GM18498 (cell line): ENCODE results near the gene FBXO8.

Source experiments
- ATAC-seq: cut with Tn5 transposase; IDR thresholded peaks from one replicate; pipeline ENCODE4 v1.9.1; 2021; ENCODE audit warnings: mild to moderate bottlenecking, moderate library complexity; ENCODE audit not compliant: unreplicated experiment

The FBXO8 gene

DNA sequence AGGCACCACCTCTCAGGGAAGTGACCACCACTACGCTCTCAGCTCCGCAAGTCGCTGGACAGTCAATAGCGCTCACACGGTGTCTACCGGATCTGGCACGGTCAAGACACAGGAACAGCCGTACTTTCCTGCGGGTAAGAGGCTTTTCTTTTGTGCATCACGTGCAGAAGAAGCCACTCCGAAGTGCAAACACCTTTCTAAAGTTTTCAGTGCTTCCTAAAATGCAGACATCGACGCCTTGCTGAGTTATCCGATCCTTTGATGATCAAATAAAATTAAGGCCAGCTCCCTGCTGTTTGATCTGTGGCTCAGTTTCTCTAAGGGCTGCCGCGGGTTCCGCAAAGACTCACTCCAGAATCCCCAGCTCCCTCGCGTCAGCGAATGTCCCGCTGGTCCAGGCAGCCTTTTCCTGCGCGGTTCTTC, 71.8 kb downstream of the FBXO8 start:
- ATAC-seq: no peak

- no peak for ATAC-seq
Measured at GRCh38 chr4:174210952-174211490, 72.4 kb downstream of the FBXO8 start.

- ATAC-seq: no peak
Measured at GRCh38 chr4:174210354-174210753, 73.1 kb downstream of the FBXO8 start.

DNA sequence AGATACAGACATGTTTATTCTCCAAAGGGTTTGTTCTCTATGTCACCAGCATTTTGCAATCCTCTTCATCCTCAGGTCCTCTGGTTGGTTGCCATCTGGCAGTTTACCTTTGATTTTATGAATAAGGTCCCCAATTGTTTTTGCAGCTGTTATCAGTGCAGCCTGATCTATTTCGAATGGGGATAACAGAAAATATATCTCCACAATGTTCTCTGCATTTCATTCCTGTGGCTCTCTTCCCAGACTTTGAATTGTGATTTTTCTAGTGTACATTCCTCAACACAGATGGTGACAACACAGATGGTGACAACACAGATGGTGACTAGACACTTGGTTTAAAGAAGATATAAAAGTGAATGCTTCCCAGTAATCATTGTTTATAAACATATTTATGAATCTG, 74.1 kb downstream of the FBXO8 start:
- ATAC-seq: no peak

GRCh38 chr4:174207367-174207766, 76.1 kb downstream of the FBXO8 start:
- ATAC-seq: no peak

DNA sequence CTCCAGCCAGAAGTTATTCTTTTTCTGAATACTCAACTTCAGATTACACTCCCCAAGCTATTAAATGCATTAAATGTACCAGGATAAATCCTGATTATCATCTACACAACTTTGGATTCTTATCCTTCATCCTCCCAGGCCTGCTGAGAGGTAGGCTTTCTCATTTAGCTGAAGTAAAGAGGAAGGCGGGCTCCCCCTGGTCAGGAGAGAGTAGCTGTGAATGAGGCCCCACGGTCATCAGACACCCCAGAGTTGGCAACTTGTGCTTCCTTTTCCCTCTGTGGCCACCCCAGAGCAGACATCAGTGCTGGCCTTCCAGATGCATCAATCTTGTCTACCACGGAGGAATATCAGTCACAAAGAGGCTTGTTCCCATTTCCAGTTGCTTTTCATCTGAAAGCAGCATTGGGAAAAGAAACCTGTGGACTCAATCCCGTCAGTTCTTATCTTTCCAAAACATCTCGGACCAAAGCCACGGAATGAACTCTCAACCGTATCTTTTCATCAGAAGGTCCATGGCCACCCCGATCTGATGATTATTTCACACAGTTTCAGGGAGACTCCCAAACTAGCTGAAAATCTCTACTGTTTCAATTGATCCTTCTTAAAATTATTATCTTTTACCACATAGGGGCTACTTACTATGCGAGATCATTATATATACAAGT, 79.2 kb downstream of the FBXO8 start:
- ATAC-seq: no peak

DNA sequence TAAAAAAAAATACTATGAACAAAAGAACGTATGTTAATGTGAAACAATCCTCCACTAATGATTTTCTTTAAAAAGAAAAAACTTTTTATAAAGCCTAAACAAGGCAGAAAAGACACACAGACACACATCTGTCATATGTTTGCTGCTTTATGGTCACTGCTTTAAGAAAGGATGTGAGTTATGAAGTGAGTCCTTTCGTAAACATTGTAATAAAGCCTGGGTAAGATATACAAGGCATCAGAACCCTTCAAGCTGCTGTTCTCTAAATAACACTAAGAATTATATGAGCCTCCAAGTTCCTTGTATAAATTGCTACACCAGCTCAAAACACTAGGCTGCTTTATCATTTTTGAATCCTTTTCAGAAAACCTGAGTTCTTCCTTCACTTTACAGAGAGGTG, 81.6 kb downstream of the FBXO8 start:
- no peak for ATAC-seq

GRCh38 chr4:174199735-174200134, 83.7 kb downstream of the FBXO8 start:
- ATAC-seq: no peak

DNA sequence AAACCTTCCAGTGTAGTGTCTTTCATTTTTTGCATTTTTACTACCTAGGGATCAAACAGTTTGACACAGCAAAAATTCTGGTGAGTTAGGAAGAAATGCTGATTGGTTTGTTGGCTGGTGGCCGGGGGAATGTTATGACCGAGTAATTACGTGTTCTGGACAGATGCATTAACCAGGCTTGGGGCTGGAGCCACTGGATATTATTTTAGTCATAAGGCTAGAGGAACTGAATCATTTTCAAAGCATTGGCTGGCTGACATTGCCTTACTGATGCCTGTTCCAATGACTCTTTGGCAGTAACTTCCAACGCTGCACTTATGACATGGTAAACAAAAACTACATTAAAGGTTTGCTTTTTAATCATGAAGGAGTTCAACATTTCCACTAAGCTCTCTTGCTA, 84.6 kb downstream of the FBXO8 start:
- no peak for ATAC-seq

- ATAC-seq: no peak
Measured at GRCh38 chr4:174198396-174198795, 85.1 kb downstream of the FBXO8 start.

GRCh38 chr4:174193438-174194374, 89.8 kb downstream of the FBXO8 start:
- ATAC-seq: no peak

GRCh38 chr4:174192943-174193342, 90.5 kb downstream of the FBXO8 start:
- no peak for ATAC-seq

DNA sequence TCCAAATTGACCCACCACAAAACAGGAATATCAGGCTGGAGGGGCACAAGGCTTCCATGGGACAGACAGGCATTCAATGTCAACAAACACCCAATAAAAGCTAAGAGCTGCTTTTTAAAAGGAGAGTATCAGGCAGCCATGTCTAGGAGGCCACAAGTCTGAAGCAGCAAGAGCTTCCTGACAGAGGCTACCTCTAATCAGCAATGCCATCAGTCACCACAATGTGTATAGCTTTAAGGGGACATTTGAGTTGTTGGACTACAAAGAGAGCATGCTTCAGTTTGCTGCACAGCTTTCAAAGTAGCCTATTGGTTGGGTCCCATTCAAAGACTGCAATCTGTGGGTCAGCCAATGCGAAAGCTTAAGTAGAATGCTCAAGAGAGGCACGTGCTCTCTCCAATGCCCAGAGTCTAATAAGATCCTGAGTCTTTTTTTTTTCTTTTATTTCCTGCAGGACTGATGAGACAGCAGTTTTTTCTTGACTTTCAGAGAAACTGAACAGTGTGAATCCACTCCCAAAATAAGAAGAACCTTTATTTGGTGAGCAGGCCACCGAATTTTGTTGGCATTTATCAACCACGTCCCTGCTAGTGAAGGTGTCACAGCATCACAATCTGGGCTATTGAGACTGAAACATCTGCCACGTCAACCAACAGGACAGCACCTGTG, 92.5 kb downstream of the FBXO8 start:
- no peak for ATAC-seq

GRCh38 chr4:174189392-174190015, 94.0 kb downstream of the FBXO8 start:
- ATAC-seq: no peak
